Astrocyte of the cerebellum (primary cell): ENCODE data around the gene ZFP69B.

ENCODE experiments used
- DNase-seq: peaks from one replicate; pipeline ENCODE4 v3.0.0-alpha.2; 2011; ENCODE audit warnings: low read depth
- H3K4me3 ChIP-seq: 2 replicates; pipeline ENCODE4 v1.5.1; 2011; ENCODE audit warnings: mild to moderate bottlenecking, low read depth, low read length, moderate library complexity
- CTCF ChIP-seq: IDR thresholded peaks from 2 replicates; pipeline ENCODE4 v1.5.1; 2012; ENCODE audit warnings: low read length, low read depth, moderate library complexity, mild to moderate bottlenecking; ENCODE audit errors: missing control alignments
- in situ Hi-C: cut with HindIII; loops from 2 replicates; pipeline ENCODE4 v1.10.0; 2017; ENCODE audit warnings: low sequenced_read_pairs

ZFP69B gene

GRCh38 chr1:40435471-40435870, 14.8 kb upstream of the ZFP69B start:
- H3K4me3 ChIP-seq, result no peak overlapping the region
- no peak for TF ChIP-seq CTCF
- in situ Hi-C loops, result no loop called here
- DNase-seq, result peak; percentile 5

- H3K4me3 ChIP-seq, result no peak overlapping the region
- in situ Hi-C loops, result no loop called here
- DNase-seq, result no peak
- TF ChIP-seq CTCF, result no peak
Measured at GRCh38 chr1:40435876-40436275, 14.4 kb upstream of the ZFP69B start.

- TF ChIP-seq CTCF, result peak; percentile 65
- no peak for DNase-seq
- in situ Hi-C loops, result no loop called here
- H3K4me3 ChIP-seq, result no peak overlapping the region
Measured at GRCh38 chr1:40438391-40439015, 11.8 kb upstream of the ZFP69B start.

DNA sequence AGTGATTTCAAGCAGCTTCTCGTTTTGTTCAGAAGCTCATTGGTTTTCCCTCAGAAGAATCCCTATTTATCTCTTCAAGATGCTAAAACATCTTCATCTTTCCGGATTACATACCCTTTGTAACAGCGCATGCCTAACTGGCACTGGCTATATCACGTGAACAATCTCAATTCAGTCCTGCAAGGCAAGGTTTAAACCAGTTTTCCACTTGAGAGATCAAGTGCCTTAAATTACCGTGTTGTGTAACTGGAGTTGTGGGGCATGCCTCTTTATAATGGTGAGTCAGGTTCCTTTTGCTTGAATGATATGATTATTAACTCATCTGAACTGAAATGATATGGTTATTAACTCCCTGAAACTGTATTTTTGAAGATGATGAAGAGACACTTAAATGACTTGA, 11.0 kb upstream of the ZFP69B start:
- H3K4me3 ChIP-seq, result no peak overlapping the region
- DNase-seq, result no peak
- in situ Hi-C loops, result no loop called here

DNA sequence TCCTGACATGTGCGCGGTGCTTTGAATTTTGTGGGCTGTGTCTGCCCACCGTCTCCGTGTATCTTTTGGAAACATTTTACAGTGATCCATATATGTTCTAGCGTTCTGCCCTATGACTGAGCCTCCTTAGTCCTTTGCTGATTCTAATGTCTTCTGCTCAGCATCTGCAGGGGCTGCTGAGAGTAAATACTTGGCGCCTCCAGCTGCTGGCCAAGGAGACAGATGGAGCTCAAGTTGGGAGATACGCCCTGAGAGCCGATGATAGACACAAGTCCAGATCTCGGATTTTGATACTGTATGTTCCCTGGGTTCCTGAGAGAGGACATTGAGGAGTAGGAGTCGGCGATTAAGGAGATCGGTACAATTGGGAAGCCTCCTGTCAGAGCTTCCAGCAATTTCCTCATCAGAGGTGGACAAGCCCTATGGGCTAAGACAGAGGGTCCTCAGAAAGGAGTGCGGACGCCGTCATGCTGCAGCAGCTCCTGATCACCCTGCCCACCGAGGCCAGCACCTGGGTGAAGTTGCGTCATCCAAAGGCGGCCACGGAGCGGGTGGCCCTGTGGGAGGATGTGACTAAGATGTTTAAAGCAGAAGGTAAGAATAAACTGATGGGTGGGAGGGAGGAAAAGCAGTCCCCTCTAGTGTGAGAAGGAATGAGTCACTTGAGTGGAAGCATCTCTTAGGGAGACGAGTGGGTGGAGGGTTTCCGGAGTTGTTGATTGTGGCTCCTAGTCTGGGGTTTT, 390 bp downstream of the ZFP69B start:
- in situ Hi-C loops, result no loop called here
- H3K4me3 ChIP-seq, result peak overlapping the region; percentile 73
- no peak for TF ChIP-seq CTCF
- peak; percentile 13 for DNase-seq

More for the DNA sequence above, 11.0 kb upstream of the ZFP69B start:
- no peak for TF ChIP-seq CTCF

GRCh38 chr1:40451238-40451585, 936 bp downstream of the ZFP69B start:
- peak overlapping the region; percentile 73 for H3K4me3 ChIP-seq
- no peak for DNase-seq
- TF ChIP-seq CTCF, result no peak
- in situ Hi-C loops, result no loop called here
